ENCODE data around the gene TRPM2. TPM values are rescaled to one million over a fixed set of nuclear protein-coding genes. Genes with fewer than 3 reads are reported as not detected.

The TRPM2 gene
- total RNA-seq, 2 experiments from 2014 or later, result 1.9 to 2.9 TPM

DNA sequence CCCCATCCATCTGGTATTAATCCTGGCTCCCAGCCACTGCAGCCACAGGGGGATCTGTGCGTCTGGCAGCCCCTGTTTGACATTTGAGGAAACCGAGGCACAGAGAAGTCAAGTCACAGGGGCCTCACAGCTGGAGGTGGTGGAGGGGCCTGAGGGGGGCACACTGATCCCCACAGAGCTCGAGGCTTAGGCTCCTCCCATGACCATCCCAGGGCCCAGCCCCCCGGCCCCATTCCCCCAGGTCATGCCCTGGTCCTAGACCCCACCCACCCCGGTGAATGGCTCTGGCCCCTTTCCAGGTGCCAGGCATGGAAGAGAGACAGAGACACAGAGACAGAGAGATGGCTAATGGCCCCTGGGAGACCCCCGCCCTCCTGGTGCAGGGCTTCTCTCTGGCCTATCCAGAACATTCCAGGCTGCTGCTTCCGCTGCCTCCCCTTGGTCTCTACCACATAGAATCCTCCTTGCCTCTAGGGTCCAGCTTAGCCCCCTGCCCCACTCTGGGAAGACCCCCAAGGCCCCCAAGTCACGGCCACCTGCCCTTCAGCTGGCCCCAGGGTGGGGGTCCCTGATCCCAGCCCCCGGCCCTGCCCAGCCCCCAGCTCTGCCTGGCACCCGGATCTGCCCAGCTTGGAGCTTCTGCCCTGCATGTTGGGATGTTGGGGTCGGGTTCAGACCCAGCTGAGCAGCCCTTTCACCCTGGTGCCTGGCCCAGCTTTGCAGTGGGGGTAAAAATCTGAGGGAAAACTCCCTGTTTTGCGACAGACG is 72.7 kb downstream of the TRPM2 start:
- H3K4me1 Mint-ChIP-seq (ENCODE audit: low read depth), result no peaks in the 10 kb centered on the region
- Histone ChIP-seq H3K9me3 (ENCODE audit: control insufficient read depth in 1 of 2, insufficient read depth in 1 of 2, low read length in 2 of 2) (peaks cover 9% of the 10 kb centered on the region in 2 experiments), H3K27me3 (ENCODE audit: control insufficient read depth in 1 of 2, insufficient read depth in 2 of 2, low read length in 2 of 2) (no peaks in the 10 kb centered on the region), H3K36me3 (ENCODE audit: insufficient read depth, low read length) (no peaks in the 10 kb centered on the region), H3K4me1 (ENCODE audit: insufficient read depth, low read length) (no peaks in the 10 kb centered on the region), H3K4me3 (ENCODE audit: low read length) (no peak overlapping the region), H3K27ac (ENCODE audit: low read depth in 1 of 2, low read length in 2 of 2) (no peak overlapping the region)
- CTCF ChIA-PET, result no interaction called here
- intact Hi-C loops (cut with DNase I, micrococcal nuclease), result no loop called here
- DNase-seq (peak in 1 of 14 experiments; percentile 11), ATAC-seq (ENCODE audit: poor library complexity) (no peak)
- H3K36me3 Mint-ChIP-seq (ENCODE audit: low read depth), result no peaks in the 10 kb centered on the region
- POLR2A ChIA-PET, result no interaction called here
- H3K9me3 Mint-ChIP-seq, result peaks cover 3% of the 10 kb centered on the region
- H3K4me3 Mint-ChIP-seq, result no peak overlapping the region
- TF ChIP-seq, protein P1, sequence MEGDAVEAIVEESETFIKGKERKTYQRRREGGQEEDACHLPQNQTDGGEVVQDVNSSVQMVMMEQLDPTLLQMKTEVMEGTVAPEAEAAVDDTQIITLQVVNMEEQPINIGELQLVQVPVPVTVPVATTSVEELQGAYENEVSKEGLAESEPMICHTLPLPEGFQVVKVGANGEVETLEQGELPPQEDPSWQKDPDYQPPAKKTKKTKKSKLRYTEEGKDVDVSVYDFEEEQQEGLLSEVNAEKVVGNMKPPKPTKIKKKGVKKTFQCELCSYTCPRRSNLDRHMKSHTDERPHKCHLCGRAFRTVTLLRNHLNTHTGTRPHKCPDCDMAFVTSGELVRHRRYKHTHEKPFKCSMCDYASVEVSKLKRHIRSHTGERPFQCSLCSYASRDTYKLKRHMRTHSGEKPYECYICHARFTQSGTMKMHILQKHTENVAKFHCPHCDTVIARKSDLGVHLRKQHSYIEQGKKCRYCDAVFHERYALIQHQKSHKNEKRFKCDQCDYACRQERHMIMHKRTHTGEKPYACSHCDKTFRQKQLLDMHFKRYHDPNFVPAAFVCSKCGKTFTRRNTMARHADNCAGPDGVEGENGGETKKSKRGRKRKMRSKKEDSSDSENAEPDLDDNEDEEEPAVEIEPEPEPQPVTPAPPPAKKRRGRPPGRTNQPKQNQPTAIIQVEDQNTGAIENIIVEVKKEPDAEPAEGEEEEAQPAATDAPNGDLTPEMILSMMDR (IDR thresholded peaks at IDR 0.05), result no peak
- H3K27ac Mint-ChIP-seq, result no peak overlapping the region
- no peaks in the 10 kb centered on the region for H3K27me3 Mint-ChIP-seq

DNA sequence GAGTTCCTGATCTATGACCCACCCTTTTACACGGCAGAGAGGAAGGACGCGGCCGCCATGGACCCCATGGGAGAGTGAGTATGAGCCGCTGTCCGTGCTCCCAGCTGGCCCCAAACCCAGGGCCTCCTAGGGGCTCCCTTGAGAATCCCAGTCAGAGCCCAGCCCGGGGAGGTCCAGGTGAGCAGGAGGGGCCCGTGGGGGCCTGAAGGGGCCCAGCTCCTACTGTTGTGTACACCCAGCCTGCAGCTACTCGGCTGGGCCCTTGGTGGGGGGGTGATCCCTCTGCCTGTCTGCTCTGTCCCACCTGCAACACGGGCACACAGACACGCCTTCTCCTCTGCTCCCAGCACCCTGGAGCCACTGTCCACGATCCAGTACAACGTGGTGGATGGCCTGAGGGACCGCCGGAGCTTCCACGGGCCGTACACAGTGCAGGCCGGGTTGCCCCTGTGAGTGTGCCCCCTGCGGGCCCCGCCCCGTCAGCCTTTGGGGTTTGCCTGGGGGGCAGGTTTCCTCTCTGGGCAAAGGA is 73.3 kb downstream of the TRPM2 start:
- DNase-seq (peak in 2 of 14 experiments; percentile 25), ATAC-seq (ENCODE audit: poor library complexity) (no peak)
- Histone ChIP-seq H3K4me1 (ENCODE audit: insufficient read depth, low read length) (no peaks in the 10 kb centered on the region), H3K36me3 (ENCODE audit: insufficient read depth, low read length) (no peaks in the 10 kb centered on the region), H3K4me3 (ENCODE audit: low read length) (no peak overlapping the region), H3K27me3 (ENCODE audit: control insufficient read depth in 1 of 2, insufficient read depth in 2 of 2, low read length in 2 of 2) (no peaks in the 10 kb centered on the region), H3K9me3 (ENCODE audit: control insufficient read depth in 1 of 2, insufficient read depth in 1 of 2, low read length in 2 of 2) (peaks cover 9 to 15% of the 10 kb centered on the region in 2 experiments), H3K27ac (ENCODE audit: low read depth in 1 of 2, low read length in 2 of 2) (no peak overlapping the region)
- Mint-ChIP-seq H3K36me3 (ENCODE audit: low read depth) (no peaks in the 10 kb centered on the region), H3K9me3 (peaks cover 4% of the 10 kb centered on the region), H3K4me3 (no peak overlapping the region), H3K27me3 (no peaks in the 10 kb centered on the region), H3K27ac (no peak overlapping the region), H3K4me1 (ENCODE audit: low read depth) (no peaks in the 10 kb centered on the region)
- CTCF ChIA-PET, result no interaction called here
- TF ChIP-seq, protein P1 (IDR thresholded peaks at IDR 0.05), result no peak
- POLR2A ChIA-PET, result no interaction called here
- intact Hi-C loops (cut with DNase I, micrococcal nuclease), result no loop called here

DNA sequence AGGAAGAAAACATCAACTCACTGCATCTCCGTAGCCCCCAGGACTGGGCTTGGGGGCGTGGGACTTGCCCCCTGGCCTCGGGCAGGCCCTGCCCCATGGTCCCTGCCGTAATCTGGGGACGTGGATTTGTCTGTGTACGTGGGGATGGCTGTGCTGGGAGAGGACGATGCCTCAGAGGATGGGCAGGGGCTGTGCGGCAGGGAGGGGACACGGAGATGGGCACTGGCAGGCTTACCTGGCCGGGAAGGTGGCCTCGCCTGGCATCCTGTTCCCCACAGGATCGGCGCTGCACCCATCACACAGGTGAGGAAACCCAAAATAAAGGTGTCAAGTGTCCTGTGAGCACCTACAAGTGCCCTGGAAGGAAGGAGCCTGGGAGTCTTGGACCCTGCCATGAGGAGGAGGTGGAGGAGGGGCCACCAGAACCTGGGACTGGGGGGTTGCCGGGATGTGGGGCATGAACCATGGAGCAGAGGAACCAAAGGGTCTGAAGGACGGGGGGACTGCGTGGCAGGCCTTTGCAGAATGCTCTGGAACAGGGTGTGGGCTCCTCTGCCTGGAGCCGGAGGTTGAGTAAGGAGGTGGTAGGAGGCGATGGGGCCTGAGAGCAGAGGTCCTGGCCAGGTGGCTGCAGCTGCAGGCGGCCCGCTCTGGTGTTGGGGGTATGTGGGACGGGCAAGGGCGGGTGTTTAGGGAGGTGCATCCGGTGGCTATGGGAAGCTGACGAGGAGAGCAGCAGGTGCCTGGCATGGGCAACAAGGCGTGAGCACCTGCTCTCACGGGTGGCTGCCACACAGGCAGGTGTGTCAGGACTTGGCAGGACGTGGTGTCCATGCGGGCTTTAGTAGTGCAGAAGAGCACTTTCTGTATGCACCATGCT is 74.1 kb downstream of the TRPM2 start:
- no peak overlapping the region for H3K27ac ChIP-seq (ENCODE audit: low read depth in 1 of 2, low read length in 2 of 2)
- DNase-seq (peak in 1 of 14 experiments; percentile 29), ATAC-seq (ENCODE audit: poor library complexity) (no peak)
- TF ChIP-seq, protein P1 (IDR thresholded peaks at IDR 0.05), result no peak
- no peaks in the 10 kb centered on the region for H3K4me1 Mint-ChIP-seq (ENCODE audit: low read depth)
- H3K4me3 ChIP-seq (ENCODE audit: low read length), result no peak overlapping the region
- no peaks in the 10 kb centered on the region for H3K36me3 Mint-ChIP-seq (ENCODE audit: low read depth)
- ChIA-PET POLR2A (interaction anchor here (0.6 to 0.9 kb wide), 3 partner anchors 9 to 384 kb away, joined by 3 read pairs; no protein-coding TSS in a partner anchor), CTCF (no interaction called here)
- peaks cover 6% of the 10 kb centered on the region for H3K9me3 Mint-ChIP-seq
- no peak overlapping the region for H3K4me3 Mint-ChIP-seq
- intact Hi-C loops (cut with DNase I, micrococcal nuclease), result loop anchor here in 1 of 2 experiments (1.0 kb wide), 1 partner anchor 28 kb away; the partner anchor contains the start of gene LRRC3
- H3K36me3 ChIP-seq (ENCODE audit: insufficient read depth, low read length), result no peaks in the 10 kb centered on the region
- no peaks in the 10 kb centered on the region for H3K27me3 ChIP-seq (ENCODE audit: control insufficient read depth in 1 of 2, insufficient read depth in 2 of 2, low read length in 2 of 2)
- no peaks in the 10 kb centered on the region for H3K27me3 Mint-ChIP-seq
- no peak overlapping the region for H3K27ac Mint-ChIP-seq
- H3K4me1 ChIP-seq (ENCODE audit: insufficient read depth, low read length), result no peaks in the 10 kb centered on the region
- H3K9me3 ChIP-seq (ENCODE audit: control insufficient read depth in 1 of 2, insufficient read depth in 1 of 2, low read length in 2 of 2), result peaks cover 9 to 17% of the 10 kb centered on the region in 2 experiments
